Measurements from ENCODE around the gene RABGAP1L.

The RABGAP1L gene

DNA sequence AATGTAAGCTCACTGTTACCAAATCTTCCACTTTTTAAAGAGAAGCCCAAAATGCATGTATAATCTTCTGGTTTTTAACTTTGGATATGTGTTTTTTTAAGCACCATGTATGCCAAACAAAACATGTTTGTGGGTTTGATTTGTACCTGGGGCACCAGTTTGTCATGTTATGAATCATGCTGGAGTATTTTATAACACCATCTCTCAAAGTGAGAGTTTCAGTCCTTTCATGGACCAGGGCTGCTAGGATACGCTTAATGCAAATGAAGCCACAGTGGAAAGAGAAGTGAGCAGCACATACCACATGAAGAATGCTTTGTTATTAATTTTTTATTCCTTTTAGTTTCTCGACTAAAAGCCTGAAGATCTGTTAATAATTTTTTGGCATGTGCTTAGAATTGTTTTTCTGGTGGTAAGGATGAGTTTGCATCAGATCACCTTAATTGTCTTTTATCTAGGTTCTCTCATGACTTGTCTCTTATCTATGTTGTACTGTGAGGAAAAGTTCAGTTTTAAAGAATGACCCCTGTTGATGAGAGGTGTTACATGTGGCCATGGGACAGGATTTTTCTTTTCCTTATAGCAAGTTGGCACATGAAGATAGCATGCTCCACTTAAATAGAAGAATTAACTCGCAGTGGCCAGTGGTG, 2.0 kb upstream of the RABGAP1L start:
- H2AFZ ChIP-seq (ENCODE audit: low read depth), result no peak overlapping the region
- H3K27ac ChIP-seq, result peak overlapping the region; percentile 40; the same call in 1 of the 2 replicates
- no peaks in the 10 kb centered on the region for H4K20me1 ChIP-seq (ENCODE audit: insufficient read depth)
- peaks cover 57% of the 10 kb centered on the region for H3K4me1 ChIP-seq (ENCODE audit: low read depth, poor library complexity, severe bottlenecking)
- peak overlapping the region; percentile 85 for H3K4me2 ChIP-seq
- no peaks in the 10 kb centered on the region for H3K36me3 ChIP-seq (ENCODE audit: insufficient read depth)
- TF ChIP-seq, protein P1, sequence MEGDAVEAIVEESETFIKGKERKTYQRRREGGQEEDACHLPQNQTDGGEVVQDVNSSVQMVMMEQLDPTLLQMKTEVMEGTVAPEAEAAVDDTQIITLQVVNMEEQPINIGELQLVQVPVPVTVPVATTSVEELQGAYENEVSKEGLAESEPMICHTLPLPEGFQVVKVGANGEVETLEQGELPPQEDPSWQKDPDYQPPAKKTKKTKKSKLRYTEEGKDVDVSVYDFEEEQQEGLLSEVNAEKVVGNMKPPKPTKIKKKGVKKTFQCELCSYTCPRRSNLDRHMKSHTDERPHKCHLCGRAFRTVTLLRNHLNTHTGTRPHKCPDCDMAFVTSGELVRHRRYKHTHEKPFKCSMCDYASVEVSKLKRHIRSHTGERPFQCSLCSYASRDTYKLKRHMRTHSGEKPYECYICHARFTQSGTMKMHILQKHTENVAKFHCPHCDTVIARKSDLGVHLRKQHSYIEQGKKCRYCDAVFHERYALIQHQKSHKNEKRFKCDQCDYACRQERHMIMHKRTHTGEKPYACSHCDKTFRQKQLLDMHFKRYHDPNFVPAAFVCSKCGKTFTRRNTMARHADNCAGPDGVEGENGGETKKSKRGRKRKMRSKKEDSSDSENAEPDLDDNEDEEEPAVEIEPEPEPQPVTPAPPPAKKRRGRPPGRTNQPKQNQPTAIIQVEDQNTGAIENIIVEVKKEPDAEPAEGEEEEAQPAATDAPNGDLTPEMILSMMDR (conservative IDR thresholded peaks at IDR 0.05; ENCODE audit: low read depth, low read length), result no peak
- peak overlapping the region; percentile 2; the same call in 1 of the 2 replicates for H3K9ac ChIP-seq
- H3K79me2 ChIP-seq (ENCODE audit: insufficient read depth, low read depth), result peaks cover 21% of the 10 kb centered on the region
- no peaks in the 10 kb centered on the region for H3K27me3 ChIP-seq (ENCODE audit: insufficient read depth, low read depth)
- H3K4me3 ChIP-seq (IDR thresholded peaks at IDR 0.05; ENCODE audit: insufficient read depth, low read depth, low read length), result peak overlapping the region; percentile 76

DNA sequence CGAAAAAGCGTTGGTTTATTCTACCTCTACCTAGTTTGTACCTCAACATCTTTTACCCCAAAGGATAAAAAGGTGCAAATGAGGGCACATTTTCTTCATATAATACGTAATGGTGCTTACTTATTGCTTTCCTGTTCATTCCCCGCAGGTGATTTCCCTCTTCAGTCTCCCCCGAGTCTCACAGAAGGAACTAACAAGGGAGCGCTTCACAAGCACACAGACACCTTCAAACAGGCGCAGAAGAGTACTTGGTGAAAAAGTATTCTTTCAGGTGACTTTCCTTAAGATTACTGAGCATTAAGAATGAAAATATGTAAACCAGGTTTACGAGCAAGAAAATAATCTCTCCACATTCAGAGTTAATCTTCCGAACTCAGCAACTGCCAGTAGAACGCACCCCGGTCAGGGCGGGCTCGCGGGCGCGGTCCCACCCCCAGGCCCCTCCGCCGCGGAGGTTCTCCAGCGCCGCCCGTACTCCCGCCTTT, 511 bp upstream of the RABGAP1L start:
- H3K27me3 ChIP-seq (ENCODE audit: insufficient read depth, low read depth), result no peaks in the 10 kb centered on the region
- no peaks in the 10 kb centered on the region for H4K20me1 ChIP-seq (ENCODE audit: insufficient read depth)
- no peaks in the 10 kb centered on the region for H3K36me3 ChIP-seq (ENCODE audit: insufficient read depth)
- peak overlapping the region; percentile 40; the same call in 1 of the 2 replicates for H3K9ac ChIP-seq
- peak overlapping the region; percentile 66 for H3K27ac ChIP-seq
- H3K79me2 ChIP-seq (ENCODE audit: insufficient read depth, low read depth), result peaks cover 33% of the 10 kb centered on the region
- peak overlapping the region; percentile 80 for H2AFZ ChIP-seq (ENCODE audit: low read depth)
- H3K4me3 ChIP-seq (IDR thresholded peaks at IDR 0.05; ENCODE audit: insufficient read depth, low read depth, low read length), result peak overlapping the region; percentile 74
- peaks cover 65% of the 10 kb centered on the region for H3K4me1 ChIP-seq (ENCODE audit: low read depth, poor library complexity, severe bottlenecking)
- peak overlapping the region; percentile 85 for H3K4me2 ChIP-seq
- TF ChIP-seq, protein P1 (conservative IDR thresholded peaks at IDR 0.05; ENCODE audit: low read depth, low read length), result no peak

DNA sequence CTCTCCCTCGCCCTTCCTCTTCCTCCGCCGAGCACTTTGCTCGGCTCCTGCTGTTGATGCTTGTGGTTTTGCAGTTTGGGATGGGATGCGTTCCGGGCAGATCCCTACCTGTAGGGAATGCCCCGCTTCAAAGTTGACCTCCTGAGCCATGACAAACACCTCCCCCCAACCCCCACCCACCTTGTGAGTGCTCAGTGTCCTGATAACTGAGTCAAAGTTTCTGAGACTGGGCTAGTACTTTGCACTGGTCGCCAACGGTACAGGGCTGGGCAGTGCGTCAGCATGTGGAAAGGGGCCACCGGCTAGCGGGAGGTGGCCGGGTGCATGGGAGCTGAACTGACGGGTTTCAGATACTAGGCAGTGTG, 771 bp downstream of the RABGAP1L start:
- Histone ChIP-seq H2AFZ (ENCODE audit: low read depth) (peak overlapping the region; percentile 74), H3K4me3 (IDR thresholded peaks at IDR 0.05; ENCODE audit: insufficient read depth, low read depth, low read length) (peak overlapping the region; percentile 94), H3K36me3 (ENCODE audit: insufficient read depth) (no peaks in the 10 kb centered on the region), H3K79me2 (ENCODE audit: insufficient read depth, low read depth) (peaks cover 46% of the 10 kb centered on the region), H3K4me2 (peak overlapping the region; percentile 87), H3K4me1 (ENCODE audit: low read depth, poor library complexity, severe bottlenecking) (peaks cover 78% of the 10 kb centered on the region), H3K27ac (peak overlapping the region; percentile 66), H3K9ac (peak overlapping the region; percentile 76), H3K27me3 (ENCODE audit: insufficient read depth, low read depth) (no peaks in the 10 kb centered on the region), H4K20me1 (ENCODE audit: insufficient read depth) (no peaks in the 10 kb centered on the region)
- TF ChIP-seq, protein P1 (conservative IDR thresholded peaks at IDR 0.05; ENCODE audit: low read depth, low read length), result no peak

DNA sequence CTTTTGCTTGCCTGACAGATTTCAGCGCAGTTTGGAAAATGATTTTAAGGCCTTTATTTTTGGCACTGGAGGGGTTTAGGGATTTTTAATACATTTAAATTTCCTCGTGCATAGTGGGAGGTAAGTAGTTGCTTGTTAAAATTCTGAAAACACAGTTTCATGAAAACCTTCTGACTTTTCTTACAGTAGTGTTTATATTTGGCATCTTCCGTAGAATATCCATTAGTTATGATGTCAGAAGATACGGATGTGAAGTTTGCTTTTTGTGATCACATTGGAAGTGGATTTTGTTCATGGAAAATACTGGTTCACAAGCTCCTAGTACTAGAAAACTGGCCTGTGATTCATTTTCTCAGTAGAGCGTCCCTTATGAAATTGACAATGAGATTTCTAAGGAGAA, 1.3 kb downstream of the RABGAP1L start:
- TF ChIP-seq, protein P1 (conservative IDR thresholded peaks at IDR 0.05; ENCODE audit: low read depth, low read length), result no peak
- Histone ChIP-seq H3K36me3 (ENCODE audit: insufficient read depth) (no peaks in the 10 kb centered on the region), H3K4me1 (ENCODE audit: low read depth, poor library complexity, severe bottlenecking) (peaks cover 78% of the 10 kb centered on the region), H2AFZ (ENCODE audit: low read depth) (peak overlapping the region; percentile 74), H3K4me3 (IDR thresholded peaks at IDR 0.05; ENCODE audit: insufficient read depth, low read depth, low read length) (peak overlapping the region; percentile 94), H3K9ac (peak overlapping the region; percentile 76; the same call in 1 of the 2 replicates), H3K4me2 (peak overlapping the region; percentile 87), H3K27ac (peak overlapping the region; percentile 66), H4K20me1 (ENCODE audit: insufficient read depth) (no peaks in the 10 kb centered on the region), H3K27me3 (ENCODE audit: insufficient read depth, low read depth) (no peaks in the 10 kb centered on the region), H3K79me2 (ENCODE audit: insufficient read depth, low read depth) (peaks cover 51% of the 10 kb centered on the region)
